HEK293 (cell line): Measurements from ENCODE around the gene LIN37.

Experiments used
- KLF1 ChIP-seq: fragments of 450-650 bp; formaldehyde crosslinking; IDR thresholded peaks from 2 replicates; pipeline ENCODE4 v1.5.1; 2016; ENCODE audit warnings: missing biosample characterization, missing genetic modification characterization
- KLF10 ChIP-seq: fragments of 450-650 bp; IDR thresholded peaks from 2 replicates; pipeline ENCODE4 v1.5.1; 2018; ENCODE audit warnings: missing biosample characterization, mild to moderate bottlenecking, missing genetic modification characterization
- PRDM2 ChIP-seq: fragments of 450-650 bp; formaldehyde crosslinking; IDR thresholded peaks from 2 replicates; pipeline ENCODE4 v1.5.1; 2016; ENCODE audit warnings: missing biosample characterization, missing genetic modification characterization, borderline replicate concordance
- REST ChIP-seq: fragments of 450-650 bp; formaldehyde crosslinking; IDR thresholded peaks from 2 replicates; pipeline ENCODE4 v1.5.1; 2016; ENCODE audit warnings: missing biosample characterization, missing genetic modification characterization
- SCRT1 ChIP-seq: fragments of 450-650 bp; formaldehyde crosslinking; IDR thresholded peaks from 2 replicates; pipeline ENCODE4 v1.5.1; 2016; ENCODE audit warnings: missing biosample characterization, missing genetic modification characterization, borderline replicate concordance
- SETDB1 ChIP-seq: IDR thresholded peaks from one replicate; pipeline ENCODE4 v1.6.1; 2017; ENCODE audit warnings: mild to moderate bottlenecking, low read length, moderate library complexity, mixed read lengths; ENCODE audit not compliant: insufficient read length
- SP2 ChIP-seq: fragments of 450-650 bp; formaldehyde crosslinking; IDR thresholded peaks from 2 replicates; pipeline ENCODE4 v1.5.1; 2016; ENCODE audit warnings: missing biosample characterization, missing genetic modification characterization
- SP7 ChIP-seq: fragments of 450-650 bp; formaldehyde crosslinking; IDR thresholded peaks from 2 replicates; pipeline ENCODE4 v1.5.1; 2016; ENCODE audit warnings: missing biosample characterization, missing genetic modification characterization
- TCF7L2 ChIP-seq: IDR thresholded peaks from 2 replicates; pipeline ENCODE4 v1.6.1; 2011; ENCODE audit warnings: low read depth, mild to moderate bottlenecking, inconsistent platforms, low read length, moderate library complexity, borderline replicate concordance
- ZBTB44 ChIP-seq: fragments of 450-650 bp; IDR thresholded peaks from 2 replicates; pipeline ENCODE4 v1.5.1; 2018; ENCODE audit warnings: missing biosample characterization, mild to moderate bottlenecking, missing genetic modification characterization
- ZBTB7A ChIP-seq: fragments of 450-650 bp; formaldehyde crosslinking; IDR thresholded peaks from 2 replicates; pipeline ENCODE4 v1.5.1; 2016; ENCODE audit warnings: low read depth, missing biosample characterization, missing genetic modification characterization
- ZNF121 ChIP-seq: fragments of 450-650 bp; formaldehyde crosslinking; IDR thresholded peaks from 2 replicates; pipeline ENCODE4 v1.5.1; 2016; ENCODE audit warnings: missing biosample characterization, missing genetic modification characterization
- ZNF19 ChIP-seq: fragments of 450-650 bp; formaldehyde crosslinking; IDR thresholded peaks from 2 replicates; pipeline ENCODE4; 2016; ENCODE audit warnings: missing biosample characterization, missing genetic modification characterization, low read depth
- ZNF2 ChIP-seq: fragments of 450-650 bp; formaldehyde crosslinking; IDR thresholded peaks from 2 replicates; pipeline ENCODE4 v1.5.1; 2016; ENCODE audit warnings: missing biosample characterization, missing genetic modification characterization
- ZNF211 ChIP-seq: fragments of 450-650 bp; formaldehyde crosslinking; IDR thresholded peaks from 2 replicates; pipeline ENCODE4 v1.5.1; 2016; ENCODE audit warnings: low read depth, missing biosample characterization, missing genetic modification characterization
- ZNF274 ChIP-seq, 2 experiments: fragments of 200-500 bp in 1 of 2; fragments of 450-650 bp in 1 of 2; sonication (Bioruptor generic) in 1 of 2; formaldehyde crosslinking in 1 of 2; IDR thresholded peaks; 2 replicates each; pipeline versions ENCODE4 v1.5.1 to v1.6.1; 2014 to 2016; ENCODE audit warnings: borderline replicate concordance in 1 of 2, inconsistent platforms in 1 of 2, low read length in 1 of 2, missing biosample characterization in 1 of 2, missing genetic modification characterization in 1 of 2
- ZNF366 ChIP-seq: fragments of 450-650 bp; formaldehyde crosslinking; conservative IDR thresholded peaks from 2 replicates; pipeline ENCODE4 v1.5.1; 2016; ENCODE audit warnings: missing biosample characterization, missing genetic modification characterization
- ZNF37A ChIP-seq: fragments of 450-650 bp; IDR thresholded peaks from 2 replicates; pipeline ENCODE4 v1.5.1; 2018; ENCODE audit warnings: missing biosample characterization, missing genetic modification characterization
- ZNF394 ChIP-seq: fragments of 450-650 bp; formaldehyde crosslinking; IDR thresholded peaks from 2 replicates; pipeline ENCODE4 v1.5.1; 2016; ENCODE audit warnings: missing biosample characterization, missing genetic modification characterization, mild to moderate bottlenecking, moderate library complexity, borderline replicate concordance
- ZNF404 ChIP-seq: fragments of 450-650 bp; formaldehyde crosslinking; IDR thresholded peaks from 2 replicates; pipeline ENCODE4 v1.5.1; 2017; ENCODE audit warnings: missing biosample characterization, missing genetic modification characterization
- ZNF488 ChIP-seq: fragments of 450-650 bp; formaldehyde crosslinking; IDR thresholded peaks from 2 replicates; pipeline ENCODE4 v1.5.1; 2016; ENCODE audit warnings: missing biosample characterization, missing genetic modification characterization
- ZNF555 ChIP-seq: fragments of 450-650 bp; formaldehyde crosslinking; conservative IDR thresholded peaks from 2 replicates; pipeline ENCODE4 v1.5.1; 2017; ENCODE audit warnings: missing biosample characterization, mild to moderate bottlenecking, missing genetic modification characterization, inconsistent platforms
- ZNF596 ChIP-seq: fragments of 450-650 bp; IDR thresholded peaks from 2 replicates; pipeline ENCODE4 v1.5.0; 2018; ENCODE audit warnings: missing biosample characterization, mild to moderate bottlenecking, missing genetic modification characterization, moderate library complexity
- ZNF626 ChIP-seq: fragments of 450-650 bp; sonication (Bioruptor Pico); formaldehyde crosslinking; IDR thresholded peaks from 2 replicates; pipeline ENCODE4 v1.5.1; 2018; ENCODE audit warnings: missing biosample characterization, missing genetic modification characterization, inconsistent platforms
- ZNF629 ChIP-seq: fragments of 450-650 bp; formaldehyde crosslinking; IDR thresholded peaks from 2 replicates; pipeline ENCODE4 v1.5.1; 2017; ENCODE audit warnings: missing biosample characterization, missing genetic modification characterization
- ZNF701 ChIP-seq: fragments of 450-650 bp; formaldehyde crosslinking; IDR thresholded peaks from 2 replicates; pipeline ENCODE4 v1.5.1; 2016; ENCODE audit warnings: missing biosample characterization, missing genetic modification characterization
- ZNF747 ChIP-seq: fragments of 450-650 bp; formaldehyde crosslinking; IDR thresholded peaks from 2 replicates; pipeline ENCODE4 v1.5.1; 2016; ENCODE audit warnings: missing biosample characterization, missing genetic modification characterization
- ZNF768 ChIP-seq: fragments of 450-650 bp; formaldehyde crosslinking; IDR thresholded peaks from 2 replicates; pipeline ENCODE4 v1.5.1; 2018; ENCODE audit warnings: missing biosample characterization, mild to moderate bottlenecking, missing genetic modification characterization
- ZNF785 ChIP-seq: fragments of 450-650 bp; formaldehyde crosslinking; IDR thresholded peaks from 2 replicates; pipeline ENCODE4 v1.5.1; 2016; ENCODE audit warnings: missing biosample characterization, missing genetic modification characterization

Gene LIN37

GRCh38 chr19:35745328-35746086, 2.9 kb upstream of the LIN37 start, which contains the start of the genes PSENEN and U2AF1L4 (continued):
- TF ChIP-seq ZBTB44 (tag by site-specific recombination) (no peak), ZNF488 (tag by site-specific recombination) (no peak), KLF1 (tag by site-specific recombination) (no peak), PRDM2 (no peak), SETDB1 (no peak), ZNF596 (tag by site-specific recombination) (no peak), ZNF274 (IDR thresholded peaks at IDR 0.05; ENCODE audit: low read length) (no peak), ZNF274 (tag by site-specific recombination; IDR thresholded peaks at IDR 0.05; ENCODE audit: borderline replicate concordance) (no peak), ZNF2 (tag by site-specific recombination) (no peak), ZNF404 (no peak), ZNF37A (tag by site-specific recombination) (no peak), ZNF555 (no peak), ZNF629 (tag by site-specific recombination) (peak; percentile 91), ZNF785 (tag by site-specific recombination) (no peak), ZNF747 (tag by site-specific recombination) (no peak), SCRT1 (tag by site-specific recombination) (no peak), KLF10 (no peak), ZNF394 (tag by site-specific recombination) (no peak), ZNF19 (no peak), TCF7L2 (no peak), SP7 (tag by site-specific recombination) (no peak), SP2 (tag by site-specific recombination) (no peak; the same call in 1 of the 2 replicates), ZNF211 (tag by site-specific recombination) (no peak), ZNF701 (tag by site-specific recombination) (no peak), ZNF121 (tag by site-specific recombination) (no peak), ZNF768 (tag by site-specific recombination) (no peak), REST (tag by site-specific recombination) (no peak), ZBTB7A (peak; percentile 46; the same call in 1 of the 2 replicates), ZNF366 (tag by site-specific recombination) (no peak), ZNF626 (tag by site-specific recombination) (no peak)
